GM12875 (cell line): ENCODE results near the gene N4BP3.
"Not testable (repeated sequence)": the region's sequence is repeated elsewhere in the genome, so short reads cannot be mapped to it uniquely, and the experiment has no call there.

Experiments used
- H3K4me3 ChIP-seq: one replicate; pipeline ENCODE4 v1.5.1; 2011; ENCODE audit warnings: low read depth, low read length, control low read depth
- CTCF ChIP-seq: IDR thresholded peaks from 2 replicates; pipeline ENCODE4 v1.5.1; 2011; ENCODE audit warnings: low read depth, mild to moderate bottlenecking, control low read depth, inconsistent platforms, low read length, moderate library complexity, borderline replicate concordance; ENCODE audit not compliant: insufficient read depth

N4BP3 gene

GRCh38 chr5:178123966-178124925, 10.9 kb downstream of the N4BP3 start:
- no peak overlapping the region for H3K4me3 ChIP-seq
- TF ChIP-seq CTCF, result no peak

DNA sequence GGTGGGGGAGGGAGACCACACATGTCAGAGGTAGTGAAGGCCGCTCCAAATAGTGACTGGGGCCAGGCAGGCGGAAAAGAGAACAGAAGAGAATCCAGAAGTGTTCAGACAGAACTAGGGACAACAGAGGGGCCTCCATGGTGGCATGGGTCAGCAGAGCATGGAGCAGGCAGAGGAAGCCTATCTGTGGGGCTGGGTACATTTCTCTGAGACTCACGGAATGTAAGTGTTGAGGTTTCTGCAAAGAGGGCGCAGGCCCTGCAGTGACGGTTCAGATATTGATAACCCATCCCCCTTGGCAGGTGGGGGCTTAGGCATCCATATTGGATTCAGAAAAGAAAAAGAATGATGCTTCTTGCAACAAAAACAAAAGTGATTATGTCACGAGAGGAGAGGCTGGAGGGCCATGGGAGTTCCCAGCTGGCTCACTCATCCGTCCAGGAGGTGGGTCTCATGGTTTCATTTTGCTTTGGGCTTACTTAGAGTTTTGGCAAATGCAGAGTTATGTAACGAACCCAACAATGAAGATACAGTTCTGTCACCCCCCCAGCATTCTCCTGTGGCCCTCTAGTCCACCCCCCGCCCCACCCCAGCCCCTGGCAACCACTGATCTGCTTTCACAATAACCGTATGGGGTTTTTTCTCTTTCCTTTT, 12.0 kb downstream of the N4BP3 start:
- TF ChIP-seq CTCF, result no peak
- no peak overlapping the region for H3K4me3 ChIP-seq

- TF ChIP-seq CTCF, result no peak
- no peak overlapping the region for H3K4me3 ChIP-seq
Observed at GRCh38 chr5:178126556-178126955, 13.2 kb downstream of the N4BP3 start.

- H3K4me3 ChIP-seq, result not testable (repeated sequence)
Observed at GRCh38 chr5:178127300-178128009, 14.1 kb downstream of the N4BP3 start.

DNA sequence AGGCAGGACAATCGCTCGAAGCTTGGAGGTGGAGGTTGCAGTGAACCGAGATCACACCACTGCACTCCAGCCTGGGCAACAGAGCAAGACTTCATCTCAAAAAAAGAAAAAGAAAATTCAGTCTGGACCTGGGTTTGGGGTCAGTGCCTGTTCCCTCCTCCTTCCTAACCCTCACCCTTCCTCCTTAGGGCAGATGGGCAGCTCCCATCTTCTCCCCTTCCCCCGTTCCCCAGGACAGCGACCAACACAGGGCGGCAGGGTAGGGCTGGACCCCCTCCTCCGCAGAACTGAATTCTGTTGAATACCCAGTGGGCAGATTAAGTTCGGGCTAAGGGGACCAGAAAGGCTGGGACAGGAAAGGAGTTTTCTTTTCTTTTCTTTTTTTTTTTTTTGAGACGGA, 16.0 kb downstream of the N4BP3 start:
- H3K4me3 ChIP-seq, result no peak overlapping the region
- no peak for TF ChIP-seq CTCF

DNA sequence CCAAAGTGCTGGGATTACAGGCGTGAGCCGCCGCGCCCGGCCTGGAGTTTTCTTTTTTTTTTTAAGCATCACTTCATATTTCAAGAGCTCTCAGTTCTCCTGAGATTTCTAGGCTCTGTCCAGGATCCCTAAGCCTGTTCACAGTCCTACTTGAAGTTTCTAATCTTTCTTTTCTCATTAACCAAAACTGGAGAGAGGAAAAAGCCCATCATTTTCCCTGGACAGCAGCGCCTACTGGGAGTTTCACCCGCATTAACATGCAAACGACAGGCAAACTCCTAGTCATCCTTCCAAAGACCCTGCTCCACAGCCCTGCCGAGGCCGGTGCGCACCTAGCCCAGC, 16.9 kb downstream of the N4BP3 start:
- peak overlapping the region; percentile 72 for H3K4me3 ChIP-seq

DNA sequence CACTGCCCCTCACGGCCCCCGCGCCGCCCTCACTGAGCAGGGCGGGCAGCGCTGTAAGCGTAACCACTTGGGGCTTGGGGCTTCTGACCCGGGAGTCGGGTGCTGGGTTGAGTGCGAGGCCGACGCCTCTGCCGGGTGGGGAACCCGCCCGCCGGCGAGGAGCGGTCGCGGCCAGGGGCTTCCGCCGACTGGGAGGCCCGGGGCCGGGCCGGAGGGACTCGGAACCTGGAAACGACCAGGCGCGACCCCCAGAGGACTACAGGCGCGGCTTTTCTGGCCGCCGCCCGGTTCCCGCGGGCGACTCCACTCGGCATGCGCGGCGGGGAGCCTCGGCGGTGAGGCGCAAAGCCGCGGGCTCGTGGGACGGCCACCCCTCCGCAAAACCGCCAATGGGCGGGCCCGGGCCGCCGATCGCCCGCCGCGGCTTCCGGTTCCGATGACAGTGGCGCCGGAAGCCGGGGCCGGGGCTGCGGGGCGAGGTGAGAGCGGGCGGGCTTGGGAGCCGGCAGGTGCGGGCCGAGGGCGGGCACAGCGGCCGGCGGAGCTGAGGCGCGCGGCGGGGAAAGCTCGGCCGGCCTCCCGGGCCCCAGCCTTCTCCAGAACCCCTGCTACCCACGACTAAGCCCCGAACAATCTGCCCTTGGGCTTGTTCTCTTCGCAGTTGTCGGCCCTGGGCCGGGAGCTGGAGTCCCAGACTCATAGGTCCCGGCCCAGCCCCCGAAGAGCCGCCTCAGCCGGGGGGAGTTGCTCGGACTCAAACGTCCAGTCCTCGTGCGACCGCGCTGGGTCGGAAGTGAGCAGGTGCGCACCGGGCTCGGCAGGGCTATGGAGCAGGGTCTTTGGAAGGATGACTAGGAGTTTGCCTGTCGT, 17.5 kb downstream of the N4BP3 start, which contains the start of gene RMND5B:
Gene RMND5B (plus strand): TSS at position 439 of the 870 bp plus-strand sequence. CDS start 7,106 bp downstream, outside the sequence.
- no peak for TF ChIP-seq CTCF
- H3K4me3 ChIP-seq, result peak within 1 kb of the TSS; percentile 72
